Activated T-cell treated with anti-CD3 and anti-CD28 coated beads for 1 hour (primary cell): ENCODE data around the gene IRX4.

Experiments used
- DNase-seq: peaks from one replicate; pipeline ENCODE4 v3.0.0-alpha.2; 2020; ENCODE audit warnings: low read depth

The IRX4 gene

DNA sequence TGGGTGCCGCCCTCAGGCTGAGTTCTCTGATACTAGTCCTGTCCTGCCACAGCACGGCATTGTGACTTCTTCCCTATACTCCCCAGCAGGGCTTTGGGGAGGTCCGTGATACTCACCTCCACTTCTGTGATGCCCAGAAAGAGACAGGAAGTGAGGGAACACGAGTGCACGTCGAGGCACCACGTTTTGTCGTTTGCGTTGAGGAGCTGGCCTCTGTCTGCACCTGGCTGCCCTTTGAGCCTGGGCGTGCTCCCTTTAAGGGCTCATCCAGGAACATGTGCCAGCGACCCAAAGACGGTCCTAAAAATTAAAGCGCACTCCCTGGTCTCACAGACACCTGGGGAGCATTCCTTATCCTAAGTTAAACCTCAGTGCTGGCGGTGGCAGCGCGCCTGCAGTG, 8.7 kb upstream of the IRX4 start:
- DNase-seq = no peak

GRCh38 chr5:1890296-1890695, 7.6 kb upstream of the IRX4 start:
- DNase-seq = no peak

DNA sequence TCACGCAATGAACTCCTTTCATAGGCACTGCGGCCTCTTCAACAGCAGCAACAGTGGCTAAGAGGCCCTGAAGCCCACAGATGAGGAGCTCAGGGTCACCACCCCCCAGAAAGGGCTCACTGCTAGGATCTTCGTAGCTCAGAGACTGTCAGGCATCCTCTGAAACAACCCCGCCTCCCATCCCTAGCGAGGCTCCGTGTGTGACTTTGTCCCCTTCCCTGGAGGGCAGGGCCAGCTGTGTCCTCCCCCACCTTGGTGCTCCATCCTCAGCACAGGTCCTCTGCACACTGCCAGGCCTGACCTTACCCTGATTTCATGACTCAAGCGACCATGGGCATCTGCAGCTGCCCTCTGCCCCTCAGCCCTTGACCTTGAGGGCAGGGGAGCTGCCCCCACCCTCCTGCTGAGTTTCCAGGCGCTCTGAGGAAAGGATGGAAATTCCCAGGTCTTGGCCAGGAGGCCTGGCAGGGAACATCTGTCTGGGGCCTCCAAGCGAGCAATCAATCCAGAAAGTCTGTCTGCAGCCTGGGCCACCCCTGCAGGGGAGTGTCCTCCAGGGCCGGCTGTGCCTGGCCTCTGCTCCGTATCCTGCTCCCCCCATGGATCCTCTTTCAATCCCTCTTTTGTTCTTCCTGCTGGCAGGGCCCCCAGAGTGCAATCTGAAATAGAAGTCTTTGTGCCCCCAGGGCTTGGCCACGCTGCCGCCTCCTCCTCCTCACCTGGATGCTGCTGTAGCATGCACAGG, 6.8 kb upstream of the IRX4 start:
- no peak for DNase-seq

DNA sequence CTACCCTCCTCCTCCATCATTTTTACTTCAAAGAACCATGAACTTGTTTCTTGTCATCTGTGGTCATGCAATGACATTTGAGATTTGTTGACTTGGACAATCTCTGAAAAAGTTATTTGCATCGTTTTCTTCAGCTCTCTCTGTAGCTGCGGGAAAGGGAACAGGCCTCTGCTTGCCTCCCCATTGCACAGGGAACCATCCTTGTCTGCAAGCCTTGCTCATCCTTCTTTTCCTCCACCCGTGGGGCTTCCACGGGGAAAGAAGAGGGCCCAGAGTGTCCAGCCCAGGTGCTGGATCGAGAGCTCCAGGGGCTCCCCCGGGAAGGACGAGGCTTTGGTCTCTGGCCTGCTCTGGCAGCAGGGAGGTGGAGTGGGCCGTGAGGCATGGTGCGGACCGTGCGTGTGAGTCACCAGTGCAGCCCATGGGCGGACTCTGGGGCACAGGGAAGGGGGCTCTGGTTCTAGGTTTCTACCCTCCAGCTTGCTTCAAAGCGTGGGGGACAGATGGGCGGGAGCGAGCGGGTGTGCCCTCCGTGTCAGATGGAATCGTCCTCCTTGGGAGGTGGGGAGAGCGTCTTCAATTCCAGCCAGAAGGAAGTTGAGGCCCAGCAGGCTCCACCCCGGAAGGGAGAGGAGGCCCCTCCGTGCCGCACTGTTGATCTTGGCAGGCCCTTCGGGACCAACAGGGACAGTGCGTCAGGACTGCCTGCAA, 6.0 kb upstream of the IRX4 start:
- DNase-seq = no peak

DNA sequence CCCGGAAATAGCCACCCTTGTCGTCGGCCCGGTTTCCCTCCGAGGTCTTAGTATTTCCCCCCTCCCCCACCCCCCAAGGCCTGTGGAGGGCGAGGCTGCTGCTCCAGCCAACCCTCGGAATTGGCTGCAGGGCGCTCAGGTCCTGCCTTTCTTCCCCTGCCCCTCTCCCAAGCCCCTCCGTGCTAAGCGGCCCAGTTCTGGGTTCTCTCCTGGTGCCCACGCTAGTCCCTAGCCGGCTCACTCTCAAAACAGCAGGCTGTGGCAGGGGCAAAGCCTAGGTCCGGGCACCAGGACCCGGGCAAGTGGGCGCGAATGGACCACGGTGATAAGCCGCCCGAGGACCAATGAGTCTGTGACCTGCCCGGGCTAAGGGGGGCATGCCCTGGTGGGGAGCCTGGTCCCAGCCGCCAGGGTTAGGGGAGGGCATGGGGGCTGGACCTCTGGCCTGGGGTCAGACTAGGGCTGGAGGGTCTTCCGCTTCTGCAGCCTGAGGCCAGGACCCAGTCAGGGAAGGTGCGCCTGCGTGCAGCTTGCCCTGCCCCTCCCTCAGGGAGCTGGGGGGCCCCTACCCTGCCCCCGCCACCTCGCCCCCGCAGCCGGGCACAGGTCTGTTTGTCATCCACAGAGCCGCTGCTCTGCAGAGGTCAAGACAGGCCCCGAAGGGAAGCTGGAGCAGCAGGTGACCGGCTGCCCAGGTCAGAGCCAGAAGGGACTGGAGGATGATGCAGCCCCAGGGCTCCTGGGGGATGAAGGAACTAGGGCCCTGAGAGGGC, 5.0 kb upstream of the IRX4 start:
- DNase-seq = no peak

DNA sequence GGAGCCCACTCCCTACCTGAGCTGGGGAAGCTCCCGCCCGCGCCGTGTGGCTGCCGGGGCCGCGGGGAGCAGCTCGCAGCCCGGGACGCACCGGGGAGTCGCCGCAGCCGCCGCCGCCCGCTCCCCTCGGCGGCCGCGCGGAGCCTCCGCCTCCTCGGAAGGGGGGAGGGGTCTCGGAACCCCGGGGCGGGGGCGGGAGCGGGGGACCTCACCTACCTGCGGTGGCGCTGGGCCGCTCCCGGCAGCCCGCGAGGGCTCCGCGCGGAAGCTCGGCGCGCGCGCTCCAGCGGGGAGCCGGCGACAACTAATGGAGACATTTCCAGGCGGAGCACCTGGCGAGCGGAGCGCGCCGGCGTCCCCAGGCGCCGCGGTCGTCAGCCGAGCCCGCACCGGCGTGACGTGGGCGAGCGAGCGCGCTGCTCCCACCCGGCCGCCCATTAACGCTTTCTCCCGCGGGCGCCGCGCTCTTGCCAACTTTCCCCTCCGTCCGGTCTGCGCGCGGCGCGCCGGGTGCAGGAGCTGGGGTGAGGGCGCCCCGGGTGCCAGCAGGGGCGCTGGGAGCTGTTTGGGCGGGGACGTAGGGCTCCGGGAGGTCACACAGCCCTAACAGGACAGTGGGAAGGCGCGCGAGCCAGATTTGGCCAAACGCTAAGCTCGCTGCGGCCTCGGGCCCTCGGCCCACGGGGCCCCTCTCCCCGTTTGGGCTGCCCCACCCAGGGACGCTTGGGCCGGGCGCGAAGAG, 4.3 kb upstream of the IRX4 start:
- DNase-seq = no peak

DNA sequence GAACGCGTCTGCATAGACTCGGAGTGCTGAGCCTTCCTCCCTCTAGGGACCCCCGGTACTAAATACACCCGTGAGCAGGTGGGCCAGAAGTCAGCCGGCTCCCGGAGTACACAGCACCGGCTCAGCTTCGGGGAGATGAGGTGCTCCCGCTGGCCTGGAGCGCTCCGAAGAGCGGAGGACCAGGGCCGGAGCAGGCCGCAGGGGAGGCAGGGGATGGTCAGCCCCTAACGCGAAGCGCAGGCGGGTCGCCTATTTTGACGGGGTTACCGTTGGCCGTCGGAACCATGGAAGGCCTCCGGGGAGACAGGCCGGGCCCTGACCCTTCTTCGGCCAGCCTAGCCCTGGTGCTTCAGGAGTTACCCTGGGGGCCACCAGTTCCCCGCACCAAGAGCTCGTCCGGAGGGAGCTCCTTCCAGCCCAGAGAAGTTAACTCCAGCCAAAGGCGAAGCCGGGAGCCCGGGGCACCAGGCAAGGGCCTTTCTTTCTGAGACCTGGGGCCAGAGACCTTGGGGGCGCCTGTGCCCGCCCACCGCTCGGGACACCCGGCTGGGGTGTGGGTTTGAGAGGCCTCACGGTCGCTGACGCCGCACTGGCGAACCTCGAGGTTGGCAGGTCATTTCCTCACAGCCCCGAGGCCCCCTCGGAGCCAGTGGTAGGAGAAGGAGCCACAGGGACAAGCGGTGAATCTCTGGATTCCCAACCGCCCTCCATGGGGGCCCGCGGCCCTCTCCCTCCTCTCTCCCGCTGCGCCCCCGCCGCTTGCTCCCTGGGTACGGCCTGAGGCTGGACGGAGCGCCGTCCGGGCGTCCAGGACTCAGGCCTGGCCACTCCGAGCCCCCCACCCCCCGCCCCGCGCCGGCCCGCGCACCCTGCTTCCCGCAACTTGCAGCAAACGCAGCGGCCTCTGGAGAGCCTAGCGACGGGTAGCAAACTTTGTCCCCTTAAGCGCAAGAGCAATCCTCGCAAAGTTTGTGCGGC, 3.4 kb upstream of the IRX4 start:
- no peak for DNase-seq

DNA sequence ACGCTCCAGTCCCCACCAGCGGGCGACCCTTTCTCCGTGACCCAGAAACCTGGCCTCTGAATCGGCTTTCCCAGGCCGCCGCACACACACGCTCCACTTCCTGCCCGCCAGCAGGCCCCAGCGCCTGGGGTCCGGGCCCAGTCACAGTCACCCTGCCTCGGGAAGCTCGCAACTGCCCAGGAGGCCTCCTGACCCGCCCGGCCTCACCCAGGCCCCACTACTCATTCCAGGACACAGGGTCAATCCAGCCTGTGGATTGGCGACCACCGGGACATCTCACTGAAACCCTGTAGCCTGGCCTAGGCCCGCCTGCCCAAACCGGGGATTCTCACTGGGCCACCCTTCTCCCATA, 2.7 kb upstream of the IRX4 start:
- DNase-seq = no peak

DNA sequence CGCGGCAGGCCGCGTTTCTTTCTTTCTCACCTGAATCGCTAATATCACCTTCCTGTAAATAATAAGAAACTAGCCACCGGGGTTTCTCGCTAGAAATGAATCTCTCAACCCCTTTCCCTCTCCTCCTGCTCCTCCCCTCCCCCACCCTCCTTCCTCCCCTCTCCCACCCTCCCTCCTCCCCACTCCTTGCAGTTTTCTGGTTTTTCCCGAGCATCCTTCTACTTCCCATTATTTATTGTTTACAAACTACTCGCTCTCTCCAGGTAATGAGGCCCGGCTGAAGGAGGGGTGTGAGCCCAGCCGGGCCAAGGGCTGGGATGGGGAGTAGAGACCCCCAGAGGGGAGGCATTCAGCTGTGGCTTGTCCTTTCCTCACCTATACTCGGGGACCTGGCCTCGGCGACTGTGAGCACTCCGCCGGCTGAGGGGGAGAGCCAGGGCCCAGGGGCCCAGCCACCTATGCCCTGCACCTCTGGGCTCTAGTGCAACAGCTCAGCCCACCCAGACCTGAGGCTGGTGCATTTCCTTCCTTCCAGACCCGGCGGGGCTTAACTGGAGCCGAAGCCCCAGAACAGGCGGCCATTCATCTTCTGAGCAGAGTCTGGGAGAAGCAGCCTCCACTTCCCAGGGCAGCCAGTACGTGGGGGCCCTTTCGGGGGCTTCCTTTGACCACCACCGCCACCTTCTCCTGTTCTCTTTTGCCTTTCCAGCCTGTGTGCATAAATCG, 2.1 kb upstream of the IRX4 start:
- DNase-seq = no peak

GRCh38 chr5:1883925-1884677, 1.4 kb upstream of the IRX4 start:
- DNase-seq = no peak

GRCh38 chr5:1883120-1883924, 597 bp upstream of the IRX4 start:
- DNase-seq = no peak

DNA sequence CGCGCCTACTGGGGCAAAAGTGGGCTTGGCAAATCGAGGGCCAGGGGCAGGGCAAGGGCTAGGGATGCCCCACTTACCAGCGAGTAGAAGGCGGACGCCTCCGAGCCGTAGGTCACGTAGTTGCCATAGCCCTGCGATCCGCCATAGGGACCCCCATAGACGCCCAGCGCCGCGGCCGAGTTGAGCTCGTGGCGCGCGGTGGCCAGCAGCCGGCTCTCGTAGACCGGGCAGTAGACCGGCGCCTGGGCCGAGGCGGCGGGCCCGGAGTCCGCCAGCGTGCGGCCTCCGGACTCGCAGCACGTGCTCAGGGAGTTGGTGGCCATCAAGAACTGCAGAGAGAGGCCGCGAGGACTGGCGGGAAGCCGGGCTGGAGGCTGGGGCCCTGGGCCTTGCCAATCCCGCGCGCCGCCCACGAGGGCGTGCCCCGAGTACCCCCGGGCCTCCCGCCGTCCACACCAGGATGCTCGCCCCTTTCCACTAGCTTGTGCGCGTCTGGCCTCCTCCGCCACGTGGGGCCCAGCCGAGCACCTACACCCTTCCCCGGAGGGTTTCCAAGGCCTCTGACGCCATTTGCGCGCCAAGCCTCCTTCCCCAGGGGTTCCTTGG, 891 bp downstream of the IRX4 start:
- no peak for DNase-seq

DNA sequence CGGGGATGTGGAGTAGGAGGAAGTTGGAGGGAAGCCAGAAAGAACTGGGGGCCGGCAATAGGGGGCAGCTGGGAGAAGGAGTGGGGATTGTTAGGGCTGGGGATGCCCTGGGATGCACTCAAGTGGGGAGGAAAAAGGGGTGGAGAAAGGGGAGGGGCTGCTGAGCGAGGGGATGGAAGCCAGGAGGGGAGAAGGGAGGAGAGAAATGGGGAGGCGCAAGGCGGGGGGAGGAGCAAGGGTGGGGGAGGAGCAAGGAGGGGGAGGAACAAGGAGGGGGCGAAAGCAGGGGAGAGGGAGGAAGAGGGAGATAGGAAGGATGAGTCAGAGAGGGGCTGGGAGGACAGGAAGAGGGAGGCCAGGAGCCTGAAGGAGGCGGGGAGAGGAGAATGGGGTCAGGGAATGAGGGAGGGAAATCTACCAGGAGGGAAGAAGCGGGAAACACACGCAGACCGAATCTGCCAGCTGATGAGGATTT, 1.6 kb downstream of the IRX4 start:
- no peak for DNase-seq

- no peak for DNase-seq
These were observed 2.2 kb downstream of the IRX4 start for GRCh38 chr5:1880377-1881025.

- no peak for DNase-seq
These were observed 3.1 kb downstream of the IRX4 start for GRCh38 chr5:1879292-1880263.

- DNase-seq = no peak
These were observed 4.5 kb downstream of the IRX4 start for GRCh38 chr5:1878050-1878849.
